ENCODE data around the gene CHD9NB.
A peak's percentile ranks its signal among the peaks of the same experiment; 100 is the strongest.
"Not testable (repeated sequence)": the region's sequence is repeated elsewhere in the genome, so short reads cannot be mapped to it uniquely, and the experiment has no call there.

CHD9NB gene

GRCh38 chr16:53083119-53083518 lies 30.4 kb upstream of the CHD9NB start:
- no peak for DNase-seq

- DNase-seq = no peak
Measured at GRCh38 chr16:53082509-53082908, 29.8 kb upstream of the CHD9NB start.

GRCh38 chr16:53081686-53082407 lies 29.1 kb upstream of the CHD9NB start:
- no peak for DNase-seq

- DNase-seq = no peak
Measured at GRCh38 chr16:53081032-53081424, 28.3 kb upstream of the CHD9NB start.

GRCh38 chr16:53080345-53081031 lies 27.8 kb upstream of the CHD9NB start:
- no peak for DNase-seq

- DNase-seq = no peak
Measured at GRCh38 chr16:53078765-53079485, 26.2 kb upstream of the CHD9NB start.

- no peak for DNase-seq
Measured at GRCh38 chr16:53078247-53078646, 25.6 kb upstream of the CHD9NB start.

GRCh38 chr16:53075461-53075860 lies 22.8 kb upstream of the CHD9NB start:
- DNase-seq = not testable (repeated sequence)

GRCh38 chr16:53074296-53074695 lies 21.6 kb upstream of the CHD9NB start:
- DNase-seq = not testable (repeated sequence)

- no peak for DNase-seq
Measured at GRCh38 chr16:53073022-53073421, 20.3 kb upstream of the CHD9NB start.

GRCh38 chr16:53071748-53072301 lies 19.1 kb upstream of the CHD9NB start:
- DNase-seq = peak; percentile 62

GRCh38 chr16:53069772-53070171 lies 17.1 kb upstream of the CHD9NB start:
- DNase-seq = no peak

- no peak for DNase-seq
Measured at GRCh38 chr16:53068423-53068833, 15.7 kb upstream of the CHD9NB start.

- no peak for DNase-seq
Measured at GRCh38 chr16:53067675-53068074, 15.0 kb upstream of the CHD9NB start.

- DNase-seq = no peak
Measured at GRCh38 chr16:53065461-53066061, 12.9 kb upstream of the CHD9NB start.

GRCh38 chr16:53064081-53064578 lies 11.4 kb upstream of the CHD9NB start:
- DNase-seq = no peak

- DNase-seq = no peak
Measured at GRCh38 chr16:53061701-53062159, 9.0 kb upstream of the CHD9NB start.

- DNase-seq = no peak
Measured at GRCh38 chr16:53061256-53061655, 8.6 kb upstream of the CHD9NB start.

GRCh38 chr16:53059672-53060071 lies 7.0 kb upstream of the CHD9NB start:
- DNase-seq = no peak

- DNase-seq = no peak
Measured at GRCh38 chr16:53058882-53059281, 6.2 kb upstream of the CHD9NB start.

GRCh38 chr16:53058441-53058840 lies 5.7 kb upstream of the CHD9NB start:
- DNase-seq = no peak

- DNase-seq = no peak
Measured at GRCh38 chr16:53057658-53058057, 5.0 kb upstream of the CHD9NB start.

- DNase-seq = no peak
Measured at GRCh38 chr16:53056392-53056881, 3.7 kb upstream of the CHD9NB start.

Data from NCI-H524 treated with DMSO at 0.1 percent for 48 hours (cell line).